Erythroblast (primary cell): ENCODE data around the gene FANK1.

Experiments
- GATA1 ChIP-seq: IDR thresholded peaks from 2 replicates; pipeline ENCODE4 v1.6.1; 2011; ENCODE audit warnings: low read depth, mild to moderate bottlenecking, control low read depth, low read length, moderate library complexity
- POLR2A ChIP-seq: IDR thresholded peaks from 2 replicates; pipeline ENCODE4 v1.6.1; 2011; ENCODE audit warnings: mild to moderate bottlenecking, low read length

- no peak for TF ChIP-seq POLR2A
- TF ChIP-seq GATA1, result no peak
Measured at GRCh38 chr10:126027692-126028091, 131.3 kb downstream of the FANK1 start.
